ENCODE data around the gene TSHZ1. TPM values are rescaled to one million over a fixed set of nuclear protein-coding genes. Genes with fewer than 3 reads are reported as not detected.

TSHZ1 gene
- total RNA-seq, 2 experiments from 2014 or later, result 5.9 to 9.5 TPM

- no peak overlapping the region for H3K4me2 ChIP-seq (ENCODE audit: low read length)
- POLR2A ChIA-PET, result no interaction called here
- intact Hi-C loops (cut with micrococcal nuclease; ENCODE audit: unreplicated experiment), result loop anchor here (5.0 kb wide), 1 partner anchor 608 kb away; the partner anchor contains the start of gene ZNF407
Observed at GRCh38 chr18:75204732-75205513, 5.7 kb upstream of the TSHZ1 start.

GRCh38 chr18:75205514-75206132, 5.0 kb upstream of the TSHZ1 start:
- BruUV-seq (replicated peaks), result no TSS peak
- Histone ChIP-seq H3K9me2 (ENCODE audit: insufficient read depth, low read length) (no peaks in the 10 kb centered on the region), H2AFZ (ENCODE audit: low read length) (no peak overlapping the region), H3K27ac (ENCODE audit: low read depth, low read length, poor library complexity, severe bottlenecking) (no peak overlapping the region), H4K20me1 (ENCODE audit: insufficient read depth, low read length) (no peaks in the 10 kb centered on the region), H3K4me2 (ENCODE audit: low read length) (no peak overlapping the region), H3K4me1 (ENCODE audit: insufficient read depth, low read length, poor library complexity, severe bottlenecking) (peaks cover 4% of the 10 kb centered on the region), H3K9me3 (ENCODE audit: low read length) (no peaks in the 10 kb centered on the region), H3K79me2 (ENCODE audit: insufficient read depth, low read depth, low read length) (no peaks in the 10 kb centered on the region), H3K36me3 (ENCODE audit: insufficient read depth, low read length) (no peaks in the 10 kb centered on the region), H3K4me3 (ENCODE audit: low read depth, low read length, poor library complexity, severe bottlenecking) (no peak overlapping the region)
- DNase-seq (ENCODE audit: low spot score), result no peak
- ChIA-PET CTCF (ENCODE audit: unreplicated experiment) (no interaction called here), POLR2A (no interaction called here)
- intact Hi-C loops (cut with micrococcal nuclease; ENCODE audit: unreplicated experiment), result loop anchor here (5.0 kb wide), 1 partner anchor 608 kb away; the partner anchor contains the start of gene ZNF407
- TF ChIP-seq CTCF (conservative IDR thresholded peaks at IDR 0.05; ENCODE audit: low read length) (no peak), EZH2phosphoT487 (IDR thresholded peaks at IDR 0.05; ENCODE audit: borderline replicate concordance, low read depth, low read length) (no peak)

More at GRCh38 chr18:75204732-75205513, 5.7 kb upstream of the TSHZ1 start:
- Histone ChIP-seq H4K20me1 (ENCODE audit: insufficient read depth, low read length) (no peaks in the 10 kb centered on the region), H3K9me2 (ENCODE audit: insufficient read depth, low read length) (no peaks in the 10 kb centered on the region), H3K27ac (ENCODE audit: low read depth, low read length, poor library complexity, severe bottlenecking) (no peak overlapping the region), H3K4me3 (ENCODE audit: low read depth, low read length, poor library complexity, severe bottlenecking) (no peak overlapping the region), H3K36me3 (ENCODE audit: insufficient read depth, low read length) (no peaks in the 10 kb centered on the region), H3K79me2 (ENCODE audit: insufficient read depth, low read depth, low read length) (no peaks in the 10 kb centered on the region), H3K9me3 (ENCODE audit: low read length) (no peaks in the 10 kb centered on the region), H2AFZ (ENCODE audit: low read length) (no peak overlapping the region), H3K4me1 (ENCODE audit: insufficient read depth, low read length, poor library complexity, severe bottlenecking) (peaks cover 4% of the 10 kb centered on the region)
- no peak for TF ChIP-seq EZH2phosphoT487 (IDR thresholded peaks at IDR 0.05; ENCODE audit: borderline replicate concordance, low read depth, low read length)
- TF ChIP-seq CTCF (conservative IDR thresholded peaks at IDR 0.05; ENCODE audit: low read length), result no peak
- BruUV-seq (replicated peaks), result no TSS peak
- CTCF ChIA-PET (ENCODE audit: unreplicated experiment), result no interaction called here
- DNase-seq (ENCODE audit: low spot score), result no peak
